ENCODE data around the gene ZNF552.
"Not testable (repeated sequence)": the region's sequence is repeated elsewhere in the genome, so short reads cannot be mapped to it uniquely, and the experiment has no call there.

ZNF552 gene

GRCh38 chr19:57817976-57818375 is 3.3 kb upstream of the ZNF552 start:
- DNase-seq = no peak

- DNase-seq = no peak
Observed at GRCh38 chr19:57816652-57817051, 1.9 kb upstream of the ZNF552 start.

GRCh38 chr19:57815247-57816075 is 748 bp upstream of the ZNF552 start:
- no peak for DNase-seq

- no peak for DNase-seq
Observed at GRCh38 chr19:57813919-57814504, 701 bp downstream of the ZNF552 start.

GRCh38 chr19:57812975-57813820 is 1.5 kb downstream of the ZNF552 start:
- not testable (repeated sequence) for DNase-seq

- no peak for DNase-seq
Observed at GRCh38 chr19:57812226-57812625, 2.5 kb downstream of the ZNF552 start.

- DNase-seq = not testable (repeated sequence)
Observed at GRCh38 chr19:57810410-57811295, 4.1 kb downstream of the ZNF552 start.

- no peak for DNase-seq
Observed at GRCh38 chr19:57807541-57807940, 7.2 kb downstream of the ZNF552 start.

- DNase-seq = no peak
Observed at GRCh38 chr19:57803594-57804325, 11.0 kb downstream of the ZNF552 start.

- no peak for DNase-seq
Observed at GRCh38 chr19:57803265-57803593, 11.5 kb downstream of the ZNF552 start.

- DNase-seq = no peak
Observed at GRCh38 chr19:57802269-57802668, 12.4 kb downstream of the ZNF552 start.

GRCh38 chr19:57800696-57801095 is 14.0 kb downstream of the ZNF552 start:
- DNase-seq = no peak

GRCh38 chr19:57796580-57796979 is 18.1 kb downstream of the ZNF552 start:
- DNase-seq = not testable (repeated sequence)

GRCh38 chr19:57789288-57789687 is 25.4 kb downstream of the ZNF552 start:
- DNase-seq = no peak

GRCh38 chr19:57788114-57788692 is 26.5 kb downstream of the ZNF552 start:
- no peak for DNase-seq

GRCh38 chr19:57786906-57787305 is 27.8 kb downstream of the ZNF552 start:
- DNase-seq = no peak

- DNase-seq = no peak
Observed at GRCh38 chr19:57786286-57786685, 28.4 kb downstream of the ZNF552 start.

- no peak for DNase-seq
Observed at GRCh38 chr19:57779220-57779845, 35.4 kb downstream of the ZNF552 start.

- no peak for DNase-seq
Observed at GRCh38 chr19:57778336-57778735, 36.4 kb downstream of the ZNF552 start.

GRCh38 chr19:57776764-57777296 is 37.9 kb downstream of the ZNF552 start:
- DNase-seq = no peak

- no peak for DNase-seq
Observed at GRCh38 chr19:57773488-57773887, 41.2 kb downstream of the ZNF552 start.
